ENCODE measurements around the gene WNT7A.

The WNT7A gene

GRCh38 chr3:13884851-13885703, 5.2 kb upstream of the WNT7A start:
- DNase-seq = peak in 1 of 2 experiments; percentile 61

DNA sequence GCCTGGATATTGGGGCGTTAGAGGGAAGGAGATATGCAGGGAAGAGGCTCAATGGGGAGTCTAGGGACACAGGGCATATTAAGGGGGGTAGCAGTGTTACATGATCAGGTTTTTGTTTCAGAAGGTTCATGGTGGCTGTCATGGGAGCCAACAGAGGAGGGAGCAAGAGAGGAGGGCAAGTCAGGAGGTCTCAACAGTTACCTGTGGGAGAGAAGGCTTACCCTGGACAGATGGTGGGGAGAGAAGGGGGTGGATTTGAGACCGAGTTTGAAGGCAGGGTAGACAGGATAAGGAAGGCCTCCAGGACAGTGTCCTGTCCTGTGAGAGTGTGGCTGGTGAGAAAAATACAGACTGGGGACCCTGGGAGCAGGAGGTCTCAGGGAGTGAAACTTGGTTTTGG, 3.8 kb upstream of the WNT7A start:
- no peak for DNase-seq

GRCh38 chr3:13882876-13883275, 3.0 kb upstream of the WNT7A start:
- no peak for DNase-seq

DNA sequence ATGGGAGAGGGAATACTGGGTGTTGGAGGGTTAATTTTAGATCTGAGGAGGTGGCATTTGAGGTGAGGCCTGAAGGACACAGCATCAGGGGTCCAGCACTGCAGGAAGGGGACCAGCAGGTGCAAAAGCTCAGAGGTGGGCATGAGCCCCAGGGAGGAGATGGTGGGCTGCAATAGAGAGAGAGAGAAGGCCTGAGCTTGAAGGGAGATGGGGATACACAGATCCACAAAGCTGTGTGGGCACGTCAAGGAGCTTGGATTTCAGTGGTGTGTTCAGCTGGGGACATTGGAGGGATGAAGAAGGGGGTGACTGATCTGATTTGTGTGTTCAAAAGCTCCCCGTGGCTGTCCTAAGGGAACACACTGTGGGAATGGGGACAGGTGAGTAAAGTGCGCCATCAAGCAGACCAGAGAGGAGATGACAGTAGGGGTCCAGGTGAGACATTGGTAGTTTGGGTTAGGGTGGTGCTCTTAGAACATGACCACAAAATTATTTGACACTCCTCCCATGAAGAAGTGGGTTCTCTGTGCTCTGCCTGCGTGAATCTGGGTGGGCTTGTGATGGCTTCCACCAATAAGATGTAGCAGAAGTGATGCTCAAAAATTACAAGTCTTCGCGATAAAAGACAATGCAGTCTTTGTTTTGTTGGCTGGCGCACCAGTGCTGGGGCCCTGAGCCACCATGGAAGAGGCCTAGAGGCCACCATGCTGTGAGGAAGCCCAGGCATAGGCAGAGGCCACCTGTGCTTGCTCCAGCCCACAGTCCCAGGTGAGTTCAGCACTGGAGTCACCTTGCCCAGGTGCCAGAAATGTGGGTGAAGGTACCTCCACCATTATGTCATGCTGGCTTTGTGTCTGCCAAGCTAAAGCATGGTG, 1.9 kb upstream of the WNT7A start:
- no peak for DNase-seq

DNA sequence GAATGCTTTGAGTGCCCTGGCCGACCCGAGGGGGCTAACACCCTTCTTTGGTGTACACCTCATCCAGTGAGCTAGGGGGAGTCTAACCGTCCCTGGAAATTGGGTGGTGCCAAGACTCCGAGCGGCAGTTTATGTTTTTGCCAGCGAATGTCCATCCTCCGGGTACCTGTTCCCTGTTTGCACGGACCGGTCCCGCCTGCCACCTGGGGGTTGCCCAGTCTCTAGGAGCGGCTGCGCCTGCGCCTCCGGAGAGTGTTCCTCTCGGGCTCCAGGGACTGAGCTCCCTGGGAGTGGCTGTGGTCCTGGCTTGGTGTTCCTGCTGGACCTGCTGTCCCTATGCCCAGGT, 913 bp upstream of the WNT7A start:
- DNase-seq = no peak

- DNase-seq = no peak
Observed at GRCh38 chr3:13879102-13879945, 547 bp downstream of the WNT7A start.

GRCh38 chr3:13878281-13879101, 1.4 kb downstream of the WNT7A start:
- no peak for DNase-seq

GRCh38 chr3:13877911-13878280, 2.0 kb downstream of the WNT7A start:
- DNase-seq = no peak

DNA sequence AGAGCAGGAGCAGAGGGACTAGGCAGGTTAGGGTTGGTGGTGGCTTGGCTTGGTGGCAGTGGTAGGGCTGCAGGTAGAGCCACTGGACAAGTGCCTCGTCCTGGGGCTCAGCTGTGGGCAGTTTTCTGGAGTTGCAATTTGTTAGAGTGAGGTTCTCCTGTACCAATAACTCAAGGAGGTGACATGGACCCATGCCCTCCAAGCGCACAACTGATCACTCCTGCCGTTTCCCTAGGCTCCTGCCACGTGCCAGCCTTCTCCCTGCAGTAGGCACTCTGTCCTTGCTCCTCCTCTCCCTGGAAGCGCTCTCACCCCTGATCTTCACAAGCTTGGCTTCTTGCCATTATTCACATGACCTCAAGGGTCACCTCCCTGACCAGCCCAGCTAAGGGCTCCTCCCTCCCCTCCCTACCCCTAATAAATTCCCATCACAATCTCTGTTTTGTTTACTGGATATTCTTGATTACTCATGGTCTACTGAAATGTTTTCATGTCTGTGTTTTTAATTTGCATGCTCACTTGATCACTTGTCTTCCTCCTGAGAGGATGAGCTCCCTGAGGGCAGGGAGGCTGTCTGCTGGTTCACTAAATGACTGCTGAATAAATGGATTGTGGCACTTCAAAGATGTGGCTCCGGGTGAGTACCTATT, 3.3 kb downstream of the WNT7A start:
- no peak for DNase-seq

DNA sequence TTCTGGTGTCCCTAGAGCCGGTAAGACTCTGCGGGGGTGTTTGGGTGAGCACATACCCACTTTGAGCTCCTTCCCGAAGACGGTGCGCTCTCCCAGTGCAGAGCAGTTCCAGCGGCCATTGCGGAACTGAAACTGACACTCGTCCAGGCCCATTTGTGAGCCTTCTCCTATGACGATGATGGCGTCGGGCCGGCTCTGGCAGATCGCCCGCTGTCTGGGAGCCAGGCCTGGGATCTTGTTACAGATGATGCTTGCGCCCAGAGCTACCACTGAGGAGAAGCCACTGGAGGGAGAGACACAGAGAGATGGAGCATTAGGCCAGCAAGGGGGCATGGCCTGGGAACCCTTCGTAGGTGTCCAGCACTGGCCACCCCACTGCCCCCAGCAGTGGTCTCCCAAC, 5.0 kb downstream of the WNT7A start:
- no peak for DNase-seq

DNA sequence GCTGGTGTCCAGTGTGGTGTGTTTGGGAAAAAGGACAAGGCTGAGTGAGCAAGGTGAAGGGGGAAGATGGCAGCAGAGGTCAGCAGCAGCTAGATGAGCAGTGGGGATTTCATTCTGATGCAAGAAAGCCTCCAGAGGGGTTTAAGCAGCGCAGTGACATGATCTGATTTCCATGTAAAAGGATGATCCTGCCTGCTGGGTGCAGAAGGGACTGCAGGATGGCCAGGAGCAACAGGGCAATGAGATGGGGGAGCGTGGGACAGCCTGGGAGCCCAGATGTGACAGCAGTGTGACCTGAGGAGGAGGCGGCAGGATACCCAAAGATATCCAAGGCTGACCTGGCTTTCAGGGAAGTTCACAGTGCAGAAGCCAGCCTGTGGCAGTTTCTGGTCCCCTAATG, 6.1 kb downstream of the WNT7A start:
- DNase-seq = no peak

- no peak for DNase-seq
Observed at GRCh38 chr3:13872451-13872850, 7.4 kb downstream of the WNT7A start.

DNA sequence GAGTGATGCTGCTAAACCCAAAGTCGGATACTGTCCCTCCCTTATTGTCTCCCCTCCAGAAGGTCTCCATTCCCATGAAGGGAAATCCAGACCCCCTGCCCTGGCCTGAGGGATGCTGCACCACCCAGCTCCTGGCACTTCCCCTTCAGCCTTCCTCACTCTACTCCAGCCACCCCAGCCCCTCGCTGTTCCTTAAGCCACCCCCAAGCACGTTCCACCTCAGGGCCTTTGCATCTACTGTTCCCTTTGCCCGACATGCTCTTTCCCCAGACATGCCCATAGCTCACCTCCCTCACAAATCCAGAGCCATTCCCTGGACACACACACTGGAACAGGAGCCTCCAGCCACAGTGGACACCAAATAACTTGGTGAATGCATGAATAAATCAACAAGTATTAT, 8.1 kb downstream of the WNT7A start:
- DNase-seq = no peak

GRCh38 chr3:13870902-13871301, 9.0 kb downstream of the WNT7A start:
- DNase-seq = no peak

DNA sequence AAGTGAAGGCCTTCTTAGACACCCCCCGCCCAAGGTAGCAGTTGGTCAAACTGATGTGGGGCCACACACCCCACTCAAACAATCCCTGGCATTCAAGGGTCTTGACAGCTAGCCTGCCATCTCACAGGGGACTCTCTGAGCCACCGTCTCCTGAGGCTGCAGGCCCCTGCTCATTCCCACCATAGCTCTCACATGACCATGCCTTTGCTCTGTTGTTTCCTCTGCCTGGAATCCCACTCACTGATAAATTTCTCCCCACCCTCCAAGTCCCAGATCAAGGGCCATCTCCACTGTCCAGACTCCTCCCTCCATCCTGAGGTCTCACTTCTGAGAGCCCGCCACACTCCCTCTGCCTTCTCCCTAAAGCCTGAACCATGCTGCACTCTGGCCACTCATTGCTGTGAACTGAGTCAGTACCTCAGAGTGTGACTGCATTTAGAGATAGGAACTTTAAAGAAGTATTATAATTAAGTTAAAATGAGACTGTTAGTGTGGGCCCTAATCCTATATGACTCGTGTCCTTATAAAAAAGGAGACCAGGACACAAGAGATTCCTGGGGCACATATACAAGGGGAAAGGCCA, 10.0 kb downstream of the WNT7A start:
- DNase-seq = no peak

DNA sequence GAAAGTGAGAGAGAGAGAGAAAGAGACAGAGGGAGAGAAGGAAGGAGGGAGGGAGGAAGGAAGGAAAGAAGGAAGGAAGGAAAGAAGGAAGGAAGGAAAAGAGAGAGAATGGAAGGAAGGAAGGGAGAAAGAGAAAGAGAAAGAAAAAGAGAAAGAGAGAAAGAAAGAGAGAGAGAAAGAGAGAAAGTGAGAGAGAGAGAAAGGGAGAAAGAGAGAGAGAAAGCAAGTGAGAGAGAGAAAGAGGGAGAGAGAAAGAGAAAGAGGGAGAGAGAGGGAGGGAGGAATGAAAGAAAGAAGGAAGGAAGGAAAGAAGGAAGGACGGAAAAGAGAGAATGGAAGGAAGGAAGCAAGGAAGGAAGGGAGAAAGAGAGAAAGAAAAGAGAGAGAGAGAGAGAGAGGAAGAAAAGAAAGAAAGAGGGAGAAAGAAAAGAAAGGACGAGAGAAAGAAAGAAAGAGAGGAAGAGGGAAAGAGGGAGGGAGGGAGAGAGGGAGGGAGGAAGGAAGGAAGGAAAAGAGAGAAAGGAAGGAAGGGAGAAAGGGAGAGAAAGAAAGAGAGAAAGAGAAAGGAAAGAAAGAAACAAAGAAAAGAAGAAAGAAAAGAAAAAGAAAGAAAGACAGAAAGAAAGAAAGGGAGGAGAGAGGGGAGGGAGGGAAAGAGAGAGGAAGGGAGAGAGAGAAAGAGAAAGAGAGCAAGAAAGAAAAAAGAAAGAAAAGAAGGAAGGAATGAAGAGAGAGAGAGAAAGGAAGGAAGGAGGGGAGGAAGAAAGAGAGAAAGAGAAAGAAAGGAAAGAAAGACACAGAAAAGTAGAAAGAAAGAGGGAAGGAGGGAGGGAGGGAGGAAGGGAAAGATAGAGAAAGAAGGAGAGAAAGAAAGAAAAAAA, 10.8 kb downstream of the WNT7A start:
- no peak for DNase-seq

- no peak for DNase-seq
Observed at GRCh38 chr3:13867732-13868131, 12.1 kb downstream of the WNT7A start.

- no peak for DNase-seq
Observed at GRCh38 chr3:13866041-13866965, 13.6 kb downstream of the WNT7A start.

DNA sequence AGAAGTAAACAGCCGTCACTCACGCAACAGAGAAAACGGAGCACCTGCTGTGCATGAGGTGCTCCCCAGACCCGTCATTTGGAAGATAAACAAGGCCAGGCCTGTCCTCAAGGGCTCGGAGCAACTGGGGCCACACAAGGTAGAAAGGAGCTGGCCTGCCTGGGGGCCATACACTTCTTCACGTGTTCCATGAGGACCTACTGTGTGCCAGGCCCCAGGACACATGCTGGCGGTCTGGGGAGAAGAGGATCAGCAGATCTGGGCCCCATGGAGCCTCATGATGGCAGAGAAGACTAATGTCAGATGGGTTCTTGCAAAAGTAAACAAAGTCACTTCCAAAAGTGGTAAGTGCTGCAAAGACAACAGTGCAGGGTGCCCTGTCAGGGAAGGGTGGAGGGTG, 14.3 kb downstream of the WNT7A start:
- no peak for DNase-seq

All from SW 1271 (cell line).